ENCODE data around the gene PFKP.

PFKP gene

DNA sequence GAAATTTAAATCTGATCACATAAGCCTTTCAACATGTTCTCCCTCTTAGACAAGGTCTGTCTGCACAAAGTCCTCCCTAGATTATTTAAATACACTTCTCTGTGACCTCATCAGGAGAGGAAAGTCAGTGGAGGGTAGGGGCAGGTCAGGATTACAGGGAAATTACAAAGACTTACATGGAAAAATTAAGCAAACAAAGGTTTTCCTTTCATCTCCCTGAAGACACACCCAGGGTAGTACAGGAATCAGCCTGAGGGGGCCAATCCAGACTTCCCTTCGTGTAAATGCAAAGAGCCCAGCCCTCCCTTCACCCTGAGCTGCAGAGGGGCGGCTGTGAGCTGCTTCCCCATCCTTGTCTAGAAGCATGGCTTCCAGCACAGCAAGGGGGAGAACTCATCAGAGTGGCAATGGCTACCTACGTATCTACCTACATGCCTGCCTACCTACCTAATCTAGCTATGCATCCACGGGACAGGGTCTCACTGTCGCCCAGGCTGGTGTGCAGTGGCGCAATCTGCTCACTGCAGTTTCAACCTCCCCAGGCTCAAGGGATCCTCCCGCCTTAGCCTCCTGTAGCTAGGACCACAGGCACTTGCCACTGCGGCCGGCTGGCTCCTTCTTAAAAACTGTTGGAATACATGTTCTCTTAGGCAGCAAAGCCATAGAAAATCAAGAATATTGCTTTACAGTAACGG is 72.0 kb downstream of the PFKP start:
- DNase-seq: no peak

- no peak for DNase-seq
Observed at GRCh38 chr10:3140280-3140679, 72.9 kb downstream of the PFKP start.

GRCh38 chr10:3141351-3142005 is 74.1 kb downstream of the PFKP start:
- no peak for DNase-seq

DNA sequence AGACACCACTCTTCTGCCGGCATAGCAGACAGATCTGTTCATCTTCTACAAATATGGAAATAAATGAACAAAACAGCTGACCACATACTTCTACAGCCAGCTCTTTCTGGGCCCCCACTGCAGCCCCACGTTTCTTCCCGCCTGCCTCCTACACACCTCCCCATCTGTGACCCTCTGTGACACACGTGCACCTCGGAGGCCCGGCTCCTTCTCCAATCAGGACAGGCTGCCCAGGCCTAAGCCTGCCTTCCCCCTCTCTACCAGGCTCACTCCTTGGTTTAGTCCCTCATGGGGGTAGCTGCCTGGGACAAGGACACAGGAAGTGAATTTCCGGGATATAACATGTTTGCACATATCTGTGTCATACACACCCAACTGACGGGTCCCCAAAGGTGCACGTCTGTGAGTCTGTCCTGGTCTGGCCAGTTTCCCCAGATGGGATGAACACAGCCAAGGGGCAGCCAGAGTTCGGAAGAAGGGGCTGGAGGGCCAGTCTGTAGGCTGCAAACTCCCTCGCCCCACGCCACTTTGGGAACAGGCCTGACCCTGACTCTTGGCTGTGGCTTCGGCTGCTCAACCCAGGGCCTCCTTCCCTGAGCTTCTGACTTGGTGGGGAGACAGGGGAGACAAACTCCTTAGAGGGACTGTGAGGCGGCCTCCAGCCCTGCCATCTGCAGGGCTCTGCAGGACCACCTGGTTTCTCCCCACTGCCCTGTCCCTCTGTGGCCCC is 75.0 kb downstream of the PFKP start:
- no peak for DNase-seq

DNA sequence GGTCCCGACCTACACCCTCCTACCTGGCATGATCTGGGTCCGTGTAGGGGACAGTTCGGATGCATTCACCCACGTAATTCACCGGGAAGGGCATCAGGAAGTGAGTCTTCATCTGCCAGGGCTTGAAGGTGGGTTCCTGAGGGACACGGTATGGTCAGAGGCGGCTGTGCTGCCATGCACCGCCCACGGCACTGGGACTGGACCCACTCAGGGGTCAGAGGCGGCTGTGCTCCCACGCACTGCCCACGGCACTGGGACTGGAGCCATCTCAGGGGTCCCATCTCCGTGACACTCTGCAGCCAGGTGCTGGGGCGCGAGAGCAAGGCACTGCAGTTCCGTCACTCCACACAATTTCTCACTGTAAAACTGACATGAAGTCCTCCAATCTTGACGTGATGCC is 76.0 kb downstream of the PFKP start:
- DNase-seq: no peak

DNA sequence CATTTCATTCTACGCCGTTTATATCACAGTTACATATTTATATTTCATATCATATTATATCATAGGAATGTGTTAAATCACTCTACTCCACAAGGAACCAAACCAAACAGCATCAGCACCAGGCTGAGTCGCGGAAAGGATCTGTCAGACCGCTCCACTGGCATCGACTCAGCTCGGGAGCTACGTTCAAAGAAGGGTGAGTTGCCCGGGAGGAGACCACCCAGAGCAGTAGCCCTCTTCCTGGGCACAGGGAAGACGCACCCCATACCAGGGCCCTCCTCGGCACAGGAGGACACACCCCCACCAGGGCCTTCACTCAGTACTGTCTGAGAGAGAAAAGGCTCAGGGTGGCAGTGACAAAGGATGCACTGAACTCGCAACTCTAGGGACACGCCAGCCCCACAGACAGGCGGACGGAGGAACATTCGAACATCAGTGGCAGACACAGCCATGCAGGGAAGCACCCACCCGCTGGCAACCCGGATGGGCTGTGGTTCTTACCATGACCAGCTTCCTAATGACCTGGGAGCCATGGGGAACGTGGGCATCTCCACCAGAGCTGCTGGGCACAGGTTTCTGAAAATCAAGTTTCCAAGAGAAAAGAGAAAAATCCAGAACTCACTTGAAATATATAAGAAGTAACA is 76.6 kb downstream of the PFKP start:
- DNase-seq: no peak

DNA sequence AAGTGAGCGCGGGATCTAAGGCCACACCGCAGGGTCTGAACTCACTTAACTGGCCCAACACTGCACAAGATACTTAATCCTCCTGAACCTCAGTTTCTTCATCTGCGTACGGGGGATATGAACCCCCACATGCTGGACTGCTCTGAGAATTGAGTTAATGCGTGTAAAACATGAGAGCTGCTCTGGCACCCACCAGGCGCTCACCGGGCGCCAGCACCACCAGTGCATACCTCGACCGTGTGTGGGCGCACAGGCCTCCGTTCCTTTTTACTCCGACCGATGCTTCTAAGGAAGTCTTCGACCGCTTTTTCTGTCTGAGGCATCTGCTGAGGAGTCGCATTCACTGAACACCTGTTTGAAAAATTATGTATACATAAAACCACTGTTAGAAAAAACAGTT is 78.0 kb downstream of the PFKP start:
- DNase-seq: no peak

DNA sequence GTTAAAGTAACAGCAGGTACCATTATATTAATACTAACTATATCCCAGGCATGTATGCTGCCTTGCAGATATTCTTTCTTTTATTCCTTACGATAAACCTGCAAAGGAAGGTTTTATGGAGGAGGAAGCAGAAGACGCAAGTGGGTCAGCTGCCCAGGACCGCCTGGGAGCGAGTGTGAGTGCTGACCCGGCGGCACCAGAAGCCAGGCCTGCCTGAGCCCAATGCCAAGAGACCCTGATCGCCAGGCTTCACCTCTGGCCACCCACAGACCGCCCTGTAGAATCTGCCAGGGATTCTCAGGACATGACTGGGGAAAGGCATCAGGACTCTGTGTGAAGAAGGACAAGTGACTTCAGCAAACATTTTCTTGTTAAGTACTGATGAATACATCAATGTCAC is 78.9 kb downstream of the PFKP start:
- no peak for DNase-seq

DNA sequence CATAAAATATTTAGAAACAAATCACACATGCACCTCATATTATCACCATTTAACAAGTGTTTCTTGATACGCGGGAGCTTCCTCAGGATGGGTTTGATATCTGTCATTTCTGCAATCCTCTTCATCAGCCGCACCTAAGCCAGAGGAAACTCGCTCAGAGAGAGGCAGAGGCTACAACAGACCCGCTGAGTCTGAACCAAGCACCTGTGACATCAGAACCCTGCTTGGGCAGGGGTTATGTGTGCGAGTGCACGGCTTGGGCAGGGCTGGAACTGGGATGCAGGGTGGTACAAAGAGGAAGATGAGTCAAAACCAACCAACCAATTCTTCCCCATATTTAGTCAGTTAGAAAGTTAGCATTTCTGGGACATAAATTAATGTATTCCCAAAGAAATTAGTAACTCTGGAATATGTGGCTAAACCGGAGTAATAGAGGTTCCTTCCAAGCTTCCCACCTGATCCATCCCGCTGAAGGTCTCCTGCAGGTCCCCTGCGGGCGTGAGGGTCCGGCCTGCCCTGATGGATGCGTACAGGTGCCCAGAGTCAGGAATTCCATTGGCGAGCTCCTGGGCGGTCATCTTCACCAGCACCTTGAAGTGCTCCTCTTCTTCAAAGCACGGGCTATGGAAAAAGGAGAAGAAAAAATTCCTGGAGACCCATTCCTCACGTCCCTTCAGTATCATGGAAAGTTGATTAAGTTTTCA is 79.9 kb downstream of the PFKP start:
- no peak for DNase-seq

- DNase-seq: no peak
Observed at GRCh38 chr10:3148041-3148440, 80.7 kb downstream of the PFKP start.

- DNase-seq: no peak
Observed at GRCh38 chr10:3148994-3149393, 81.6 kb downstream of the PFKP start.

GRCh38 chr10:3149918-3150317 is 82.6 kb downstream of the PFKP start:
- DNase-seq: no peak

DNA sequence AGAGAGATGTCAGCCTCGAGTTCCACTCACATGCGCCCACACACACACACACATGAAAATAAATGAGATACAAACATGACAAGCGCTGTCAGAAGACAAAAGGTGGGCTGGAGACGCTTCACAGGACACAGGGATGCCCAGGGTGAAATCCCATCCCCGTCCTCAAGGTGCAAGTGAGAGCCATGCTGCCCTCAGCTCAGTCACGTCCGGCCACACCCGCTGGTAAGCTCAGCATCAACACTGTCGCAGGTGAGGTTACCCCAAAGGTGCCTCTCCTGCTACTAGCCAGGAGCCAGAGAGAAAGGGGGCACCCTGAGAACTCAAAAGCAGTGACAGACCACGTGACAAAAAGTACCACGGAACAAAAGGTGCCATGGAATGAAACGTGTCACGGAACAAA is 83.0 kb downstream of the PFKP start:
- no peak for DNase-seq

DNA sequence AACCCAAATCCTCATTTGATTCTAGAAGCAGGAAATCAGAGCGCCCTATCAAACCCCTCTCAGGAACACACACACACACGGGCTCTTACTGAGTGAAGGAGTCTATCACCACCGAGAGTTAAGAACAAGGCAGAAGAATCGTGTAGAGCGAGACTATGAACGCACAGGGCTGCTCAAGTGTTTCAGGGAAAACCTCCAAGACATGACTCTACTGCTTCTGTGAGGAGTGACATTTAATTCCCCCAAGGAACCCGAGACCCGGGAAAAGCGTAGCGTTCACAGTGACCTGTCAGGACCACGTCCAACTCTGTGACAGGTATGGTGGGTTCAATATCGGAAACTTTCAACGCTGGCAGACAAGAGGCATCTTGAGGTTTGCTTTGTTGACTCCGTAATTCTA is 83.6 kb downstream of the PFKP start:
- DNase-seq: no peak

DNA sequence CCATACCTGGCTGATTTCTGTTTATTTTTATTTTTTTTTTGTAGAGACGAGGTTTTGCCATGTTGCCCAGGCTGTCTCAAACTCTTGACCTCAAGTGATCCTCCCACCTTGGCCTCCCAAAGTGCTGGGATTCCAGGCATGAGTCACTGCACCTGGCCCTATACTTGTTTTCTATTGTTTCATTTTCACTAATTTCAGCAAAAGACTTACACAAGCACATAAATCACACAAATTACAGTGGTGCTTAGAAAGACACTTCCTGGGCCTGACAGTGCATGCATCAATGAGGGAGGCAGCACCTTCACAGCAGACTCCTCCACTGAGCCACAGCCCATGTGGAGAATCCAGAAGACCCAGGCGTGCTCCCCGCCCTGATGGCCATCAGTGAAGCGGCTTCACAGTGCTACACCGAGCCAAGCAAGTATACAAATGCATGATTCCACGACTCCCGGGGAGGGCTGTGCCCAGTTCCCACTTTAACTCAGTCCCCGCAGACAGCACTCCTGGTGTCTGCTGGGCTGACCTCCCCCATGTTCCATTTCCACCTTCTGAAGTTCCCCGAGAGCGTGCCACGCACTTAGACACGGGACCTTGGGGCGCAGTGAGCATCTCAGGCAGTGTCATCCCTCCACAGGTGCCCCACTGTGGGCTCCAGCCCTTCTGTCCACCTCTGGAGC is 84.7 kb downstream of the PFKP start:
- no peak for DNase-seq

GRCh38 chr10:3152566-3152935 is 85.2 kb downstream of the PFKP start:
- DNase-seq: no peak

- DNase-seq: no peak
Observed at GRCh38 chr10:3154666-3155065, 87.3 kb downstream of the PFKP start.

DNA sequence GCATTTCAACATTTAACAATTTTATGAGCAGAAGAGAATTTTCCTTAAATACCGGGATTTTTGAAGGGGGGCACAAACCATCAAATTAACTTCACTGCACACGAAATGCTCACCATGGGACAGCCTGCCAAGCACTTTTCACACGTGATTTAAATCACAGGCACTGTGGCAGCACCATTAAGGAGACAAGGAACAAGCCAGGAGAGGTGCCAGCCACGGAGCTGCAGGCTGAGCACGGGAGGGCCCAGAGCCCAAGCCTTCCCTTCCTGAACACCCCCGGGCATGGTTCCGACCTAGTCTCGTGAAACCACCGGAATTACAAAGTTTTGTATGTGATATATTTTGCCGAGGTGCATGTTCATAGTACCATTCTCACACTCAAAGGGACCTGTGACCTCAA is 91.8 kb downstream of the PFKP start:
- DNase-seq: no peak

GRCh38 chr10:3162533-3162932 is 95.2 kb downstream of the PFKP start:
- DNase-seq: no peak

DNA sequence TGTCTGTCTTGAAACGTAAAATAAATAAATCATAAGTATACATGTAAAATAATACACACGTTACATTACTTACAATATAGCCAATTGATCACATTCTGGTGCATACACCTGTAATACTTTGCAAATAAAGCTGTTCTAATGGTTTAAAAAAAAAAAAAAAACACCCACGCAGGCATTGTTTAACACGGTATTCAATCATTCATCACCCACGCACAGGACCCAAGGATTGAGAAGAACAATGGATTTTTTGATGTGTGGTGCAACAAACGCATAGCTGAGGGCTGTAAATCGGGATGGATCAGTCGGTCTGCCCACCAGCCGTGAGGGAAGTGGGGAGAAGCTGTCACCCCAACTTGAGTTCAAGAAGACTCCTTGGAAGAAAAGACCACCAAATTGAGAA is 96.5 kb downstream of the PFKP start:
- DNase-seq: no peak

DNA sequence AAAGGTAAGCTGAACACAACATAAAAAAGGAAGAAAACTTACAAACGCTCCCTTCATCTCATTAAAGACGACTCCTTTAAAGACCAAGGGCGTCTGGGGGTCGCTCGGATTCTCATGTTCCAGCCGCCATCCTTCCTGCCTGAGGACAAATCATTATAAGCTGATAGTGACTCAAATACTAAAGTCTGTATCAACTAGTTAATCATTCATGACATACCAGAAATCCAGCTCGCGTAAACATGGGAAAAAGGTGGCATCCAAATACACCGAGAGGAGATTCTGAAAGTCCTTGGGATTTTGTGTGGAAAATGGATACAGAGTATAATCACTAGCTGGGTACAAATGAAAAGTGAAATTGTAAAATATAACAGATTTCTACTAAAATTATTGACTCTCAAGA is 97.8 kb downstream of the PFKP start:
- DNase-seq: no peak

- no peak for DNase-seq
Observed at GRCh38 chr10:3166496-3167290, 99.3 kb downstream of the PFKP start.

All from activated T-cell treated with anti-CD3 and anti-CD28 coated beads, Interleukin-2, amount 50 U/mL, for 1 hour (primary cell).